HCT116 (cell line): ENCODE measurements around the gene GLMP. TPM values are rescaled to one million over a fixed set of nuclear protein-coding genes. Genes with fewer than 3 reads are reported as not detected.

ENCODE experiments used
- ATAC-seq: fragments of 200-7000 bp; cut with Tn5 transposase; 2 replicates; pipeline ENCODE4 v1.9.1; 2020; ENCODE audit warnings: mild to moderate bottlenecking, moderate library complexity
- BruUV-seq: library from RNA; stranded (reverse); fragments of 400-500 nt; replicated peaks from 2 replicates; lab custom pipeline; 2021; lab: Mats Ljungman, UMichigan
- CTCF ChIA-PET: fragments of 300-600 bp; sonication (Branson Sonifier 250); formaldehyde crosslinking; loops from one replicate; lab custom pipeline; 2021; ENCODE audit warnings: antibody characterized with exemption; lab: Charles Lee
- POLR2A ChIA-PET: fragments of 300-600, 350-600 bp; sonication (Branson Sonifier 250); formaldehyde crosslinking; loops from one replicate; lab custom pipeline; 2021; ENCODE audit warnings: antibody characterized with exemption; lab: Charles Lee
- RAD21 ChIA-PET, 2 experiments: fragments of 300-600 bp; sonication (Branson Sonifier 250); formaldehyde crosslinking; loops; one replicate each; lab custom pipeline; 2023; ENCODE audit warnings: low total read pairs in 2 of 2; ENCODE audit not compliant: uncharacterized antibody in 2 of 2, unreplicated experiment in 2 of 2, low non-redundant PET in 1 of 2; lab: Charles Lee
- DNase-seq: peaks from one replicate; pipeline ENCODE4 v3.0.0-alpha.2; 2010; ENCODE audit warnings: low read depth, low spot score
- H2AFZ ChIP-seq: fragments of 200-600 bp; shearing (Covaris generic), sonication (generic); 2 replicates; pipeline ENCODE4 v1.6.1; 2017; ENCODE audit warnings: low read depth, mixed run types, mixed read lengths, antibody characterized with exemption, low read length; ENCODE audit not compliant: poor library complexity, severe bottlenecking
- H3K27ac ChIP-seq: 2 replicates; pipeline ENCODE4 v1.5.1; 2012; ENCODE audit warnings: low read depth, low read length
- H3K27me3 ChIP-seq: fragments of 200-600 bp; sonication (generic); 2 replicates; pipeline ENCODE4 v1.6.1; 2016; ENCODE audit warnings: mixed run types, low read length, mixed read lengths; ENCODE audit not compliant: insufficient read depth
- H3K36me3 ChIP-seq, 2 experiments: fragments of 200-500 bp in 1 of 2; fragments of 200-600 bp in 1 of 2; sonication (Bioruptor generic) in 1 of 2; sonication (generic) in 1 of 2; 2 replicates each; pipeline versions ENCODE4 v1.5.1 to v1.6.1; 2014 to 2016; ENCODE audit warnings: low read length in 2 of 2, inconsistent platforms in 1 of 2, mixed read lengths in 1 of 2, mixed run types in 1 of 2; ENCODE audit not compliant: insufficient read depth in 2 of 2, control insufficient read depth in 1 of 2
- H3K4me1 ChIP-seq, 2 experiments: fragments of 200-600 bp in 1 of 2; sonication (generic) in 1 of 2; 2 replicates each; pipeline versions ENCODE4 v1.5.1 to v1.6.1; 2012 to 2017; ENCODE audit warnings: low read length in 2 of 2, inconsistent platforms in 1 of 2, mild to moderate bottlenecking in 1 of 2, mixed read lengths in 1 of 2, mixed run types in 1 of 2, moderate library complexity in 1 of 2; ENCODE audit not compliant: insufficient read depth in 2 of 2, control insufficient read depth in 1 of 2
- H3K4me2 ChIP-seq: fragments of 200-600 bp; sonication (generic); 2 replicates; pipeline ENCODE4 v1.6.1; 2017; ENCODE audit warnings: mixed run types, low read length, mixed read lengths
- H3K4me3 ChIP-seq, 2 experiments: fragments of 200-600 bp in 1 of 2; sonication (generic) in 1 of 2; replicated peaks in 1 of 2; 2 replicates each; pipeline ENCODE4 v1.5.1; 2011 to 2016; ENCODE audit warnings: low read length in 2 of 2, control low read depth in 1 of 2, low read depth in 1 of 2, mild to moderate bottlenecking in 1 of 2, mixed read lengths in 1 of 2, mixed run types in 1 of 2
- H3K79me2 ChIP-seq: fragments of 200-600 bp; sonication (generic); 2 replicates; pipeline ENCODE4 v1.6.1; 2017; ENCODE audit warnings: mild to moderate bottlenecking, mixed run types, low read length, moderate library complexity, mixed read lengths; ENCODE audit not compliant: insufficient read depth
- H3K9ac ChIP-seq: fragments of 200-600 bp; sonication (generic); 2 replicates; pipeline ENCODE4 v1.6.1; 2016; ENCODE audit warnings: low read length, mixed read lengths
- H3K9me2 ChIP-seq: fragments of 200-600 bp; sonication (generic), shearing (Covaris generic); 2 replicates; pipeline ENCODE4 v1.6.1; 2017; ENCODE audit warnings: mixed run types, mild to moderate bottlenecking, moderate library complexity; ENCODE audit not compliant: insufficient read depth
- H3K9me3 ChIP-seq, 2 experiments: fragments of 200-500 bp in 1 of 2; fragments of 200-600 bp in 1 of 2; sonication (Bioruptor generic) in 1 of 2; sonication (generic) in 1 of 2; 2 replicates each; pipeline ENCODE4 v1.6.1; 2014 to 2017; ENCODE audit warnings: low read length in 2 of 2, mixed read lengths in 2 of 2, inconsistent platforms in 1 of 2, low read depth in 1 of 2, mild to moderate bottlenecking in 1 of 2, mixed run types in 1 of 2, moderate library complexity in 1 of 2; ENCODE audit not compliant: control insufficient read depth in 1 of 2, insufficient read depth in 1 of 2
- H4K20me1 ChIP-seq: fragments of 200-600 bp; sonication (generic), shearing (Covaris generic); 2 replicates; pipeline ENCODE4 v1.6.1; 2017; ENCODE audit warnings: mixed run types, mild to moderate bottlenecking, moderate library complexity; ENCODE audit not compliant: insufficient read depth
- CTCF ChIP-seq, 3 experiments: fragments of 200-600 bp in 1 of 3; sonication (generic) in 1 of 3; IDR thresholded peaks in 2 of 3; conservative IDR thresholded peaks in 1 of 3; 2 replicates each; pipeline ENCODE4 v1.5.1; 2012 to 2017; ENCODE audit warnings: low read depth in 2 of 3, low read length in 2 of 3, antibody characterized with exemption in 1 of 3, borderline replicate concordance in 1 of 3, control low read depth in 1 of 3, mild to moderate bottlenecking in 1 of 3, mixed read lengths in 1 of 3, mixed run types in 1 of 3, moderate library complexity in 1 of 3; ENCODE audit not compliant: insufficient read depth in 1 of 3
- FOSL1 ChIP-seq: IDR thresholded peaks from 2 replicates; pipeline ENCODE4 v1.6.1; 2012; ENCODE audit warnings: low read depth
- MAX ChIP-seq: IDR thresholded peaks from 2 replicates; pipeline ENCODE4 v1.6.1; 2012
- intact Hi-C: fragments of 100-400 bp; cut with micrococcal nuclease; formaldehyde crosslinking; loops from 2 replicates; pipeline ENCODE4 v1.10.0; 2022
- total RNA-seq: library from RNA; stranded (reverse); gene quantifications from one replicate; pipeline ENCODE4 v1.2.1, GENCODE V29; 2021; ENCODE audit not compliant: unreplicated experiment

Gene GLMP
- total RNA-seq, 1 experiment from 2014 or later = 27.8 TPM

GRCh38 chr1:156260896-156261295 is 34.6 kb downstream of the GLMP start:
- H3K27me3 ChIP-seq = no peaks in the 10 kb centered on the region
- intact Hi-C loops = no loop called here
- H2AFZ ChIP-seq = no peak overlapping the region
- H3K9me3 ChIP-seq = no peaks in the 10 kb centered on the region
- H3K9me2 ChIP-seq = no peaks in the 10 kb centered on the region
- H3K36me3 ChIP-seq = peaks cover 68 to 73% of the 10 kb centered on the region in 2 experiments
- no peak overlapping the region for H3K27ac ChIP-seq
- DNase-seq (no peak), ATAC-seq (no peak)
- H3K4me2 ChIP-seq = no peak overlapping the region
- H3K9ac ChIP-seq = no peak overlapping the region
- BruUV-seq = no TSS peak
- no peaks in the 10 kb centered on the region; the same call in 1 of the 2 replicates for H4K20me1 ChIP-seq
- H3K79me2 ChIP-seq = peaks cover 11% of the 10 kb centered on the region; the same call in 1 of the 2 replicates
- no peak overlapping the region for H3K4me3 ChIP-seq
- POLR2A ChIA-PET = no interaction called here
- CTCF ChIA-PET = no interaction called here
- H3K4me1 ChIP-seq = peaks cover 0 to 16% of the 10 kb centered on the region in 2 experiments; a peak in 2 of 4 replicates
- no peak for TF ChIP-seq FOSL1
- RAD21 ChIA-PET = no interaction called here

DNA sequence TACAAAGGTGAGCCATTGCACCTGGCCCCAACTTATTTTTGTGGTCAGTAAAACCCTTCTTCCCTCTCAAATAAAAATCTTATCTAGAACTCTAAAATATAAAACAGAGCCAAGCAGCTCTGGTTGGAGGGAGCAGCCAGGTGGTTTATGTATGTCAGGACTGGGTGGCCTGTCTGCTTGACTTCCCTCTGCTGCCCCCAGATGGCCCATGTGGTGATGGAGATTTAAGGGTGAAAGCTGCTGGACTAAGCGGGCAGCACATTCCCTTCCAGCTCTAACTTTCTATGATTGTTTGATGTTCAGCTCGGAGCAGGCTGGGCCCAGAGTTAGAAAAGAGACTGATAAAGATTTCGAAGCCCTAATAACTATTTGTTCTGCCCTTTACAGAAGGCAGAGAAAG is 35.7 kb downstream of the GLMP start:
- BruUV-seq = no TSS peak
- Histone ChIP-seq H3K9ac (no peak overlapping the region), H3K4me3 (no peak overlapping the region), H3K27ac (no peak overlapping the region), H3K9me2 (no peaks in the 10 kb centered on the region), H3K4me1 (peaks cover 0 to 16% of the 10 kb centered on the region in 2 experiments; a peak in 2 of 4 replicates), H2AFZ (no peak overlapping the region), H3K9me3 (no peaks in the 10 kb centered on the region), H3K79me2 (peaks cover 11% of the 10 kb centered on the region; the same call in 1 of the 2 replicates), H3K27me3 (no peaks in the 10 kb centered on the region), H3K4me2 (no peak overlapping the region), H3K36me3 (peaks cover 66% of the 10 kb centered on the region in 2 experiments), H4K20me1 (no peaks in the 10 kb centered on the region; the same call in 1 of the 2 replicates)
- CTCF ChIA-PET = interaction anchor here (0.9 kb wide), 1 partner anchor 9 kb away, joined by 3 read pairs; no protein-coding TSS in a partner anchor
- POLR2A ChIA-PET = no interaction called here
- TF ChIP-seq MAX (no peak), CTCF (IDR thresholded peaks at IDR 0.05 in 2 of 3, conservative IDR thresholded peaks at IDR 0.05 in 1 of 3; ENCODE audit: borderline replicate concordance in 1 of 3, insufficient read depth in 1 of 3, low read depth in 2 of 3, low read length in 2 of 3) (peak in 2 of 3 experiments; percentile 13 to 24; a peak in 2 of 6 replicates)
- ATAC-seq (0 out of 2 replicates have a peak, but pooled peaks have one; percentile 36), DNase-seq (no peak)
- intact Hi-C loops = no loop called here
- RAD21 ChIA-PET = no interaction called here
